Endodermal cell (in vitro differentiated cells): Measurements from ENCODE around the gene ZNF672. TPM values are rescaled to one million over a fixed set of nuclear protein-coding genes. Genes with fewer than 3 reads are reported as not detected.

Source experiments
- DNase-seq: peaks from one replicate; pipeline ENCODE4 v3.0.0-alpha.2; 2017
- H3K27ac ChIP-seq: 2 replicates; pipeline ENCODE4 v1.5.1; 2013; ENCODE audit warnings: mild to moderate bottlenecking, low read depth, low read length, moderate library complexity
- H3K27me3 ChIP-seq: 2 replicates; pipeline ENCODE4 v1.6.1; 2013; ENCODE audit warnings: mild to moderate bottlenecking, low read length, moderate library complexity; ENCODE audit not compliant: insufficient read depth, control insufficient read depth, poor library complexity, severe bottlenecking
- H3K36me3 ChIP-seq: 2 replicates; pipeline ENCODE4 v1.7.0; 2013; ENCODE audit warnings: mild to moderate bottlenecking, low read length, moderate library complexity; ENCODE audit not compliant: control insufficient read depth, insufficient read depth
- H3K4me1 ChIP-seq: one replicate; pipeline ENCODE4 v1.7.0; 2013; ENCODE audit warnings: low read length; ENCODE audit not compliant: control insufficient read depth, insufficient read depth
- H3K4me3 ChIP-seq: 2 replicates; pipeline ENCODE4 v1.5.1; 2013; ENCODE audit warnings: mild to moderate bottlenecking, low read length, moderate library complexity
- H3K9ac ChIP-seq: 2 replicates; pipeline ENCODE4 v1.6.1; 2013; ENCODE audit warnings: mild to moderate bottlenecking, low read length, moderate library complexity; ENCODE audit not compliant: poor library complexity, severe bottlenecking; ENCODE audit errors: extremely low read depth
- H3K9me3 ChIP-seq: 2 replicates; pipeline ENCODE4 v1.6.1; 2013; ENCODE audit warnings: mild to moderate bottlenecking, low read length, moderate library complexity; ENCODE audit not compliant: control insufficient read depth
- H3K27ac Mint-ChIP-seq: 2 replicates; pipeline ENCODE4 v1.8.0; 2020; ENCODE audit warnings: mixed read lengths
- H3K27me3 Mint-ChIP-seq: 2 replicates; pipeline ENCODE4 v1.8.0; 2021; ENCODE audit warnings: mild to moderate bottlenecking, mixed read lengths; ENCODE audit not compliant: insufficient read depth
- H3K36me3 Mint-ChIP-seq: 2 replicates; pipeline ENCODE4 v1.8.0; 2020; ENCODE audit warnings: low read depth, mixed read lengths
- H3K4me1 Mint-ChIP-seq: 2 replicates; pipeline ENCODE4 v1.8.0; 2020; ENCODE audit warnings: mixed read lengths
- H3K4me3 Mint-ChIP-seq: 2 replicates; pipeline ENCODE4 v1.8.0; 2020; ENCODE audit warnings: mild to moderate bottlenecking, moderate library complexity, mixed read lengths
- H3K9me3 Mint-ChIP-seq: 2 replicates; pipeline ENCODE4 v1.8.0; 2020; ENCODE audit warnings: mild to moderate bottlenecking, mixed read lengths
- WGBS, 2 experiments: methylation state at CpG; one replicate each; pipeline versions ENCODE4 v1.1.5 to v1.1.7; 2013; ENCODE audit warnings: missing lambda C conversion rate in 2 of 2, mixed read lengths in 1 of 2; ENCODE audit not compliant: insufficient coverage in 1 of 2, insufficient read length in 1 of 2; 5-methylcytosine and 5-hydroxymethylcytosine counted together
- total RNA-seq, 2 donors: library from RNA; stranded (reverse); fragmentation: NEBNext Ultra II Directional in 1 of 2; extraction: Animal tissue kit (Norgen Biotek cat#: 25700) in 1 of 2; gene quantifications; 2 replicates in 1 of 2; 3 replicates in 1 of 2; pipeline ENCODE4 v1.2.1, GENCODE V29; 2021
- TF ChIP-seq, protein P1 (sequence below): fragments of 200-600 bp; sonication (generic); conservative IDR thresholded peaks from 2 replicates; pipeline ENCODE4 v1.5.0; 2021; ENCODE audit warnings: antibody characterized with exemption, mild to moderate bottlenecking

Gene ZNF672
- total RNA-seq, 2 donors from 2014 or later = 33.6 to 40.5 TPM

DNA sequence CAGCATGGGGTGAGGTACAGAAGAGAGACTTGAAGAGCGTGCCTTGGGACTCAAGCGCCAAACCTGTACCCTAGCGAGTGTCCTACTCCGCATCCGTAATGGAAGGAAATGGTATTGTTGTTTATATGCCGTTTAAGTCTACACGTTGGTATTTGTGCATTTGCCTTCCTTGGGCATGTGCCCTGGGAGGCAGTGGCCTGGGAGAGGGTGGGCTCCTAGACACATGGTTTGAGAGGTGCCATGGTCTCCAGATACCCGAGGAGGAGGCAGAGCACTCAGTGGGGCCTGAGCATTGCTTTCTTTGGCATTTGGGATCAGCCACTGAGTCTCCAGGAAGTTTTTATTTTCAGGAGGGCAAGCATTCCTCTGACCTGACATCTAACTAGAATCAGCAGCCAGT lies 6.5 kb downstream of the ZNF672 start:
- H3K27ac ChIP-seq = no peak overlapping the region

DNA sequence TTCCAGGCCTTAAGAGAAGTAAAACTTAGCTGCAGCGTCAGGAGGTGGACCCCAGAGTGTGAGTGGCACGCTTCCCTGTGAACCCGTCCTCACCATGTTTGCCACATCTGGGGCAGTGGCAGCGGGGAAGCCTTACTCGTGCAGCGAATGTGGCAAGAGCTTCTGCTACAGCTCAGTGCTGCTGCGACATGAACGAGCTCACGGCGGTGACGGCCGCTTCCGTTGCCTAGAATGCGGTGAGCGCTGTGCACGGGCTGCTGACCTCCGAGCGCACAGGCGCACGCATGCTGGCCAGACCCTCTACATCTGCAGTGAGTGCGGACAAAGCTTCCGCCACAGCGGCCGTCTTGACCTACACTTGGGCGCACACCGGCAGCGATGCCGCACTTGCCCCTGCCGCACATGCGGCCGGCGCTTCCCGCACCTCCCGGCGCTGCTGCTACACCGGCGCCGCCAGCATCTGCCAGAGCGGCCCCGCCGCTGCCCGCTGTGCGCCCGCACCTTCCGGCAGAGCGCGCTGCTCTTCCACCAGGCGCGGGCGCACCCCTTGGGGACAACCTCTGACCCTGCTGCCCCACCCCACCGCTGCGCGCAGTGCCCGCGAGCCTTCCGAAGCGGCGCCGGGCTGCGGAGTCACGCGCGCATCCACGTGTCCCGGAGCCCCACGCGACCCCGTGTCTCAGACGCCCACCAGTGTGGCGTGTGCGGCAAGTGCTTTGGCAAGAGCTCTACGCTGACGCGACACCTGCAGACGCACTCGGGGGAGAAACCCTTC lies 9.3 kb downstream of the ZNF672 start:
- Histone ChIP-seq H3K4me3 (no peak overlapping the region), H3K4me1 (no peaks in the 10 kb centered on the region), H3K27me3 (no peaks in the 10 kb centered on the region), H3K9me3 (no peaks in the 10 kb centered on the region), H3K36me3 (peaks cover 46% of the 10 kb centered on the region), H3K27ac (no peak overlapping the region), H3K9ac (no peak overlapping the region)
- peaks cover 32% of the 10 kb centered on the region for H3K36me3 Mint-ChIP-seq
- H3K27ac Mint-ChIP-seq = no peak overlapping the region
- H3K4me3 Mint-ChIP-seq = no peak overlapping the region
- no peaks in the 10 kb centered on the region for H3K4me1 Mint-ChIP-seq
- 96 to 97% methylated on average over 69 to 76 of the region's 76 CpGs for WGBS, 2 experiments
- peak; percentile 36 for DNase-seq
- H3K27me3 Mint-ChIP-seq = no peaks in the 10 kb centered on the region
- no peaks in the 10 kb centered on the region for H3K9me3 Mint-ChIP-seq
- TF ChIP-seq, protein P1, sequence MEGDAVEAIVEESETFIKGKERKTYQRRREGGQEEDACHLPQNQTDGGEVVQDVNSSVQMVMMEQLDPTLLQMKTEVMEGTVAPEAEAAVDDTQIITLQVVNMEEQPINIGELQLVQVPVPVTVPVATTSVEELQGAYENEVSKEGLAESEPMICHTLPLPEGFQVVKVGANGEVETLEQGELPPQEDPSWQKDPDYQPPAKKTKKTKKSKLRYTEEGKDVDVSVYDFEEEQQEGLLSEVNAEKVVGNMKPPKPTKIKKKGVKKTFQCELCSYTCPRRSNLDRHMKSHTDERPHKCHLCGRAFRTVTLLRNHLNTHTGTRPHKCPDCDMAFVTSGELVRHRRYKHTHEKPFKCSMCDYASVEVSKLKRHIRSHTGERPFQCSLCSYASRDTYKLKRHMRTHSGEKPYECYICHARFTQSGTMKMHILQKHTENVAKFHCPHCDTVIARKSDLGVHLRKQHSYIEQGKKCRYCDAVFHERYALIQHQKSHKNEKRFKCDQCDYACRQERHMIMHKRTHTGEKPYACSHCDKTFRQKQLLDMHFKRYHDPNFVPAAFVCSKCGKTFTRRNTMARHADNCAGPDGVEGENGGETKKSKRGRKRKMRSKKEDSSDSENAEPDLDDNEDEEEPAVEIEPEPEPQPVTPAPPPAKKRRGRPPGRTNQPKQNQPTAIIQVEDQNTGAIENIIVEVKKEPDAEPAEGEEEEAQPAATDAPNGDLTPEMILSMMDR = no peak

More for the DNA sequence above, 6.5 kb downstream of the ZNF672 start:
- Mint-ChIP-seq H3K27ac (no peak overlapping the region), H3K27me3 (no peaks in the 10 kb centered on the region), H3K4me1 (no peaks in the 10 kb centered on the region), H3K36me3 (peaks cover 32% of the 10 kb centered on the region), H3K4me3 (no peak overlapping the region), H3K9me3 (no peaks in the 10 kb centered on the region)
- H3K36me3 ChIP-seq = peaks cover 40% of the 10 kb centered on the region
- H3K9me3 ChIP-seq = no peaks in the 10 kb centered on the region
- no peak overlapping the region for H3K9ac ChIP-seq
- peak; percentile 22 for DNase-seq
- no peaks in the 10 kb centered on the region for H3K27me3 ChIP-seq
- 94 to 96% methylated on average over 6 to 8 of the region's 8 CpGs for WGBS, 2 experiments
- H3K4me3 ChIP-seq = no peak overlapping the region
- TF ChIP-seq, protein P1 = no peak
- no peaks in the 10 kb centered on the region for H3K4me1 ChIP-seq

DNA sequence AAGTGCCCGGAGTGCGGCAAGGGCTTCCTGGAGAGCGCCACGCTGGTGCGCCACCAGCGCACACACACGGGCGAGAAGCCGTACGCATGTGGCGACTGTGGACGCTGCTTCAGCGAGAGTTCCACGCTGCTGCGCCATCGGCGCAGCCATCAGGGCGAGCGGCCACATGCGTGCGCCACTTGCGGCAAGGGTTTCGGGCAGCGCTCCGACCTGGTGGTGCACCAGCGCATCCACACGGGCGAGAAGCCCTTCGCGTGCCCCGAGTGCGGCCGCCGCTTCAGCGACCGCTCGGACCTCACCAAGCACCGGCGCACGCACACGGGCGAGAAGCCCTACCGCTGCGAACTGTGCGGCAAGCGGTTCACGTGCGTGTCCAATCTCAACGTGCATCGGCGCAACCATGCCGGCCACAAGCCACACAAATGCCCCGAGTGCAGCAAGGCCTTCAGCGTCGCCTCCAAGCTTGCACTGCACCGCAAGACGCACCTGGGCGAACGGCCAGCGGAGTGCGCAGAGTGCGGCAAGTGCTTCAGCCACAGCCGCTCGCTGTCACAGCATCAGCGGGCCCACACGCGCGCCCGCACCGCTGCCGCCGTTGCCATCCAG lies 10.0 kb downstream of the ZNF672 start:
- Mint-ChIP-seq H3K27me3 (no peaks in the 10 kb centered on the region), H3K36me3 (peaks cover 32% of the 10 kb centered on the region), H3K27ac (no peak overlapping the region), H3K9me3 (no peaks in the 10 kb centered on the region), H3K4me1 (no peaks in the 10 kb centered on the region), H3K4me3 (no peak overlapping the region)
- no peak overlapping the region for H3K27ac ChIP-seq
- H3K4me3 ChIP-seq = no peak overlapping the region
- peak; percentile 39 for DNase-seq
- no peak overlapping the region for H3K9ac ChIP-seq
- TF ChIP-seq, protein P1 = no peak
- WGBS, 2 experiments = 96 to 97% methylated on average over 47 to 72 of the region's 72 CpGs
- peaks cover 48% of the 10 kb centered on the region for H3K36me3 ChIP-seq
- no peaks in the 10 kb centered on the region for H3K9me3 ChIP-seq
- no peaks in the 10 kb centered on the region for H3K4me1 ChIP-seq
- no peaks in the 10 kb centered on the region for H3K27me3 ChIP-seq
